DND-41 (cell line): Measurements from ENCODE around the gene EFR3B.

Experiments used
- EZH2 ChIP-seq: IDR thresholded peaks from 3 replicates; pipeline ENCODE4 v1.6.1; 2012; ENCODE audit warnings: borderline replicate concordance, low read depth, mild to moderate bottlenecking, moderate library complexity, low read length, inconsistent platforms; ENCODE audit not compliant: severe bottlenecking
- TF ChIP-seq, protein P1 (sequence below): IDR thresholded peaks from 2 replicates; pipeline ENCODE4 v1.5.1; 2012; ENCODE audit warnings: borderline replicate concordance, low read length, moderate library complexity, mild to moderate bottlenecking; ENCODE audit not compliant: poor library complexity, severe bottlenecking; ENCODE audit errors: extremely low read depth

DNA sequence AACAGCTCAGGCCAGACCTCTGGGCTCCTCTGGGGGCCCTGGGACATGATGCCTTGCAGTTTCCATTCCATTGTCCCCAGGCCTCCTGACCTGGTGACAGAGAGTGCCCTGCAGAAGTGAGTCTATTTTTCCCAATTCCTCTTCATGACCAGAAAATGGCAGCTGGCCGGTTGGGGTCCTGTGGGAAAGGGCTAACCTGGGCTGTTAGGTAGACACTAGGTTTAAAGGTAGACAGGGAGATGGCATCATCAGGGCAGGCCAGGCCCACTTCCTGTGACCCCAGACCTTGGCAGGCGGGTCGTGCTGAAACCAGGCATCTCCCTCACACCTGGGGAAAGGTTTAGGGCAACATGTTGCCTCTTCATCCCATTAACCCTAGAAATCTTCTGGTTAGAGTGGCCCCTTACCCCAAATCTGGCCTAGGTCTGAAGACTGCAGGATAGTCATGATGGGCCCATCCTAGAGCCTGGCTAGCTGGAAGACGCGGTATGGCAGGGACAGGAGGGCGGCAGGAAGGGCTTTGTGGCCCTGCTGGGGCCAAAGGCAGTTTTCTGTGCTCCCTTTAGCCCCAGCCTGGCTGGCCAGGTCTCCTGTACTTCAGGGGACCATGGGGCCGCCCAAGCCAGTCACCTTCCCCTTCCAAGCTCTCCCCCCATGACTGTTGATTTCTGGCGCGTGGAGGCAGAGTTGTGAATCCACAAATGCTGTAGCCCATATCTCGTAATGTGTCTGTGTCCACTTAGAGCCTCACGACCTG is 116.4 kb downstream of the EFR3B start:
- TF ChIP-seq, protein P1, sequence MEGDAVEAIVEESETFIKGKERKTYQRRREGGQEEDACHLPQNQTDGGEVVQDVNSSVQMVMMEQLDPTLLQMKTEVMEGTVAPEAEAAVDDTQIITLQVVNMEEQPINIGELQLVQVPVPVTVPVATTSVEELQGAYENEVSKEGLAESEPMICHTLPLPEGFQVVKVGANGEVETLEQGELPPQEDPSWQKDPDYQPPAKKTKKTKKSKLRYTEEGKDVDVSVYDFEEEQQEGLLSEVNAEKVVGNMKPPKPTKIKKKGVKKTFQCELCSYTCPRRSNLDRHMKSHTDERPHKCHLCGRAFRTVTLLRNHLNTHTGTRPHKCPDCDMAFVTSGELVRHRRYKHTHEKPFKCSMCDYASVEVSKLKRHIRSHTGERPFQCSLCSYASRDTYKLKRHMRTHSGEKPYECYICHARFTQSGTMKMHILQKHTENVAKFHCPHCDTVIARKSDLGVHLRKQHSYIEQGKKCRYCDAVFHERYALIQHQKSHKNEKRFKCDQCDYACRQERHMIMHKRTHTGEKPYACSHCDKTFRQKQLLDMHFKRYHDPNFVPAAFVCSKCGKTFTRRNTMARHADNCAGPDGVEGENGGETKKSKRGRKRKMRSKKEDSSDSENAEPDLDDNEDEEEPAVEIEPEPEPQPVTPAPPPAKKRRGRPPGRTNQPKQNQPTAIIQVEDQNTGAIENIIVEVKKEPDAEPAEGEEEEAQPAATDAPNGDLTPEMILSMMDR, result no peak
- no peak for TF ChIP-seq EZH2
